ENCODE measurements around the gene AXL.
"Not testable (repeated sequence)": the region's sequence is repeated elsewhere in the genome, so short reads cannot be mapped to it uniquely, and the experiment has no call there.

Gene AXL

DNA sequence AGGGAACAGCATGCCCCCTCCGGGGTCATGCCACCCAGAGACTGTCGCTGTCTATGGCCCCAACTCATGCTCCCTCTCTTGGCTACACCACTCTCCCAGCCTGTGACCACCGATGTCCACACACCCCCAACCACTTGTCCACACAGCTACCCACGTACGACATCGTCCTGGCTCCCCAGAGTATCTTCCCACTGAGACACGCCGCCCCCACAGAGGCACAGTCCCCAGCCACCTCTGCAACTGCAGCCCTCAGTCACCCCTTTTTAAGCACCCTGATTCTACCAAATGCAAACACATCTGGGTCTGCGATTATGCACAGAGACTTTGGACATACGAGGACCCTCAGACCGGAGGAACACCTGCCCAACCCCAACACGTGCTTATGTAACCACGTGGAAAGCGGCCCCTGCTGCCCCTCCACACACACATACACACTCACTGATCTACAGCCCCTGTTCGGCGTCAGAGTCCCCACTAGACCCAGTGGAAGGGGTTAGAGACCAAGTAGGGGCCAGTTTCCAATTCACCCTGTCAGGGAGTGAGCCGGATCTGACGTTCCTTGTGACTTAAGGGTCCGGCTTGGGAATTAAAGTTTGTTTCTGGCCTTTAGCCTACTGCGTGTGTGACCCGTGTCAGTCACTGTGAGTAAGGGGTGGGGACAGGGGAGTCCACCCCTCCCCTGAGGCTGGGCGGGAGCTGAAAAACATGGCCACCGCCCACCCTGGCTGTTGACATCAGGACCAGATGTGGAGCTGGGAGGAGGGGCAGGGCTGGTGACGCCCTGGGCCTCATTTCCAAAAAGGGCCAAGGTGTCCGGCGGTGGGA lies 11.9 kb upstream of the AXL start:
- no peak for DNase-seq

DNA sequence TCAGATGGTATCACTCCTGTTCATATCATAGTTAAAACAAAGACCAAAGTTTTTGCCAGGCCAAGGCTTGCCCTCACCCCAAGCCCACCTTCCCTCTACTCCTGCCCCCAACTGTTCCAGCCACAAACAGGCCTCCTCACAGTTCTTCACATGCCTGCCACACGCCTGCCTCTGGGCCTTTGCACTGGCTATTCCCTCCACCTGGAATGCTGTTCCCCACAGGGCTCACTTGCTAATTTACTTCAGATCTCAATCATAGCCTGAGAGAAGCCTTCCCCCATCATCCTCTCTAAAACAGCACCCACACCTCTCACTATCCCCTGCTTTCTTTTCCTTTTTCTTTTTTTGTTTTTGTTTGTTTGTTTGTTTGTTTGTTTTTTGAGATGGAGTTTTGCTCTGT lies 4.9 kb upstream of the AXL start:
- no peak for DNase-seq

DNA sequence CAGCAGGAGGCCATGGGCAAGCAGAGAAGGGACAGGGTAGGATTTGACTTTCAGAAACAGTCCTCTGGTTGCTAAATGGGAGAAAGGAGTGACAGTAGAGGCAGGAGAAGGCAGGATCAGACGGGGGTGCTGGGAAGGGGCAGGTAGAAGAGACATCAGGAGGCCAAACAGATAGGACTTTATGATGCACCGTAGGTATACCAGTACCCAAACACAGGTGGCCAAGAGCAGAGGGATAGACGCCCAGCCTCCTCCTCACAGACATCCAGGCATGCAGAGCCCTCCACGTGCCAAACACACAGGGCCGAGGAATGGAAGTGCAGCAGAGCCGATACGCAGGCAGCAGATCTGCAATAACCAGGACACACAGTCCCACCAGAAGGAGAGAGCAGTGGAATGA lies 1.3 kb upstream of the AXL start:
- DNase-seq, result no peak

DNA sequence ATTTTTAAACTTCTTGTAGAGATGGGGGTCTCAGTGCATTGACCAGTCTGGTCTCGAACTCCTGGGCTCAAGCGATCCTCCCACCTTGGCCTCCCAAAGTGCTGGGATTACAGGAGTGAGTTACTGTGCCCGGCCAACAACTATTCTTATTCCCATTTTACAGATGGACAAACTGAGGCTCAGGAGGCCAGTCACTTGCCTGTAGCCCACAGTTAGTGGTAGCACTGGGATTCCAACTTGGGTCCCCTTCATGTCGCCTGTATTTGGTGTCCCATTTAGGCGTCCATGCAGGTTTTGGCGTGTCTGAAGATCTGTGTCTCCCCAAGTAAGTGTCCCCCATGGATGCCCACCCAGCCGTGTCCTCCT lies 791 bp upstream of the AXL start:
- no peak for DNase-seq

DNA sequence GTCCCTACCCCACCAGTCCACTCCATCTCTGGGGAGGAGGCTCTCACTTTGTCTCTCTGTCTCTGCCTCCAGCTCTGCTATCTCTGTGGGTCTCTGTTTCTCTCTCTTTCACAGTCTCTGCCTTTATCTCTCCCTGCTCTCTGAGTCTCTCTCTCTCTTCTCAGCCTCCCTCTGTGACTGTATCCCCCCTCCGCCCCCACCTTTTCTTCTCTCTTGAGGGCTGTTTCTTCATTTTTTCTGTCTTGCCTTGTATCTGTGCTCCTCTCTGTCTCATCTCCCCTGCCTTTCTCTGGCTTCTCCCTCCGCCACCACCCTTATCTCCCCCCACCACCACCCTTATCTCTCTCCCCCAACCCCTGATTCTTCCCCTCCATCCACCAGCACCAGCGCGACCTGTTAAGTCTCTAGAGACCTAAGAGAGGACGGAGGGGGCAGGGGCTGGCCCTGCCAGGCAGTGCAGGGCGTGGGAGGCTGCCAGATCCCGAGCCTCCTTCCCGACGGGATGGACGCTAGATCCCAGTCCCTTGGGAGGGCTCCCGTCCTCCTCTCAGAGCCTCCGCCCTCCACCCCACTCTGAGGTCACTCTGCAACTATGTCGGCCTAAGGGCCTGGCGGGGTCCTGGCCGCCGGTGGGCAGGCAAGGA lies 1.0 kb downstream of the AXL start:
- DNase-seq, result no peak

DNA sequence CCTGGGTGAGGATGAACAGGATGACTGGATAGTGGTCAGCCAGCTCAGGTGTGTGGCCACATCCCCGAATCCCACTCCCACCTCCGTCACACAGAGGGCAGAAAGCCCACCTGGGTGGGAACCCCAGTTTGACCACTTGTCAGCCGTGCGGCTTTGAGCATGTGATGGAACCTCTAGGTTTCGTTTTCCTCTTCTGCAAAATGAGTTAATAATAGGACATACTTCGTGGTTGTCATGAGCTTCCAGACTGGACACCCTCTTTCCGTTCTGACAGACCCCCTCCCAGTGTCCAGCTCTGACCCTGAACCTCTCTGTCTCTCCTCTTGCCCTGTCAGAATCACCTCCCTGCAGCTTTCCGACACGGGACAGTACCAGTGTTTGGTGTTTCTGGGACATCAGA lies 1.8 kb downstream of the AXL start:
- no peak for DNase-seq

DNA sequence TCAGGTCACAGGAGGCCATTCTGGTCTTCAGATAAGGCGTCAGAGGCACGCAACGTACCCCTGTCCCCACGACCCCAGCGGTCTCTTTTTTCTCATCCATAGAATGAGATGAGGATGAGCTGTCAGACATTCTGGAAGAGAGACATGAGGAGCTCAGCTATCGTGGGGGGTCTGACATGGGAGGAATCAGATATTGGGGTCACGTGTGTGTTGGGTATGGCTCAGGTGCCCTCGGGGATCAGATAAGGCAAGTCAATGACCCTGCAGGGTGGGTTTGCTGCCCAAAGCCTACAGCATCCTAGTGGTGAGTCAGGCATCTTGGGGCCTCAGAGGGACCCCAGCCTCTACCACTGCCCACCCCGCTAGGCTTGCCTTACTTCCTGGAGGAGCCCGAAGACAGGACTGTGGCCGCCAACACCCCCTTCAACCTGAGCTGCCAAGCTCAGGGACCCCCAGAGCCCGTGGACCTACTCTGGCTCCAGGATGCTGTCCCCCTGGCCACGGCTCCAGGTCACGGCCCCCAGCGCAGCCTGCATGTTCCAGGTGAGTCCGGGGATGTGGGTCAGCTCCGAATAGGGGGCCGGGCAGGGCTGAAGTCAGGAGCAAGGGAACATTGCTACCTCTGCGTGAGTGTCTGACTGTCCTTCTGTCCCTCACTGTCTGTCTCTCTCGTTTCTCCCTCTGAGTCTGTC lies 2.6 kb downstream of the AXL start:
- DNase-seq, result no peak

DNA sequence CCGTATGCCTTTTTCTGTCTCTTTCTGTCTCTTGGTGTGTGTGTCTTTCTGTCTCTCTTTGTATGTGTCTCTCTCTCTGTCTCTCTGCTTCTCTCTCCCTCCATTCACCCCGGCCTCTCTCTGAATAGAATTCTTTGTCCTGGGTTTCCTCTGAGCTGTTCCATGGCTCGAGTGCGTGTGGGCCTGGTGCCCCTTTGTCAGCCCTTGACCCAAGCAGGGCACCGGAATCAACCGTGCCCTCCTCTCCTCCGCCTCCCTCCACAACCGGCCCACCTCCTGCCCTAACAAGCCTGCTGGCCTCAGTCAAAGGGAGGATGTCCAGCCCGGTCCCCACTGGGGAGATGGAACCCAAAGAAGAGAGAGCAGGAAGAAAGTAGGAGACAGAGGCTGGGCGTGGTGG lies 3.2 kb downstream of the AXL start:
- no peak for DNase-seq

DNA sequence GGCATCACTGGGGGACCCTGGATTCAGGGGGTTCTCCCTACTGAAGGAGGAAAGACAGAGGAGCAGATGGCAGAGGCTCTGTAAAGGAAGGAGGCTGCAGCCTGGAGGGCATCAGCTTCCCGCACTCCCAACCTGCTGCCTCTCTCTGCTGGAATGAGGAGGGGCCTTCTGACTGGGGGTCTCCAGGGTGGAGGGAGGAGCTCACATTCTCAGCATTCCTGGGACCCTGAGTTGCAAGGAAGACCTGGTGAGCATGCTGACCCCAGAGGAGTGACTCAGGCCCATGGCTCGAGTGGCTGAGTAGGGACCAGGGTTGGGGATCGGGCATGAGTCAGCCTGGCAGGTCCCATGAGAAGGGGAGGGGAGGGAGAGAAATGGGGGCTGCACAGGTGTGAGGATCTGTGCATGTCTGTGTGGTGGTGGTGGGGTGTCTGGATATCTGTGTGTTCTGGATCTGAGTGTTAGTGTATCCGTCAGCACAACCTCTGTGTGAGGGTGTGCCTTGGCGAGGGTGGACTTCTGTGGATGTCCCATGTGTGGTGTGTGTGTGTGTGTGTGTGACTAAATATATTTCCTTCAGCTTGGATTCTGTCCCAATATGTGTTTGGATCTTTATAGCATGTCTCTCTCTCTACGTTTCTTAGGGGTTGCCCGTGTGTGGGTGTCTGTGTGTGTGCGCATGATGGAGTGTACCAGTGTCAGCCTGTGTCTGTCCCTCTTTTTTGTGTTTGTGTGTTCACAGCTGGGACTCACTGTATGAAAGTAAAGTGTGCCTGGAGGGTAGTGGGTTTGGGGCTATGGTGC lies 4.6 kb downstream of the AXL start:
- no peak for DNase-seq

DNA sequence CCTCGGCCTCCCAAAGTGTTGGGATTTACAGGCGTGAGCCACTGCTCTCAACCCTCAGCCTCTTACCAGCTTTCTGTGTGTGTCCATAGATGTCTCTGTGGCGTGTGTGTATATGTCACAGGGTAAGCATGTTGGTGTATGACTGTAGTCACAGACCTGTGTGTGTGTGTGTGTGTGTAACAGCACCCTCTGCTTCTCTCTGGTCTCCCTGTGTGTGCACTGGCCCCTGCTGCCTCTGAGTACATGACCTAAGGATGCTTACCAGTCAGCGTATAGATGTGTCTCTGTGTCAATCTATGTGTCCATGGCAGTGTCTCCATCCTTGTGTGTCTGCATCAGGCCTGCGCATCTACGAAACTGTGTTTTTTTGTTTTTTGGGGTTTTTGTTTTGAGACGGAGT lies 5.6 kb downstream of the AXL start:
- no peak for DNase-seq

DNA sequence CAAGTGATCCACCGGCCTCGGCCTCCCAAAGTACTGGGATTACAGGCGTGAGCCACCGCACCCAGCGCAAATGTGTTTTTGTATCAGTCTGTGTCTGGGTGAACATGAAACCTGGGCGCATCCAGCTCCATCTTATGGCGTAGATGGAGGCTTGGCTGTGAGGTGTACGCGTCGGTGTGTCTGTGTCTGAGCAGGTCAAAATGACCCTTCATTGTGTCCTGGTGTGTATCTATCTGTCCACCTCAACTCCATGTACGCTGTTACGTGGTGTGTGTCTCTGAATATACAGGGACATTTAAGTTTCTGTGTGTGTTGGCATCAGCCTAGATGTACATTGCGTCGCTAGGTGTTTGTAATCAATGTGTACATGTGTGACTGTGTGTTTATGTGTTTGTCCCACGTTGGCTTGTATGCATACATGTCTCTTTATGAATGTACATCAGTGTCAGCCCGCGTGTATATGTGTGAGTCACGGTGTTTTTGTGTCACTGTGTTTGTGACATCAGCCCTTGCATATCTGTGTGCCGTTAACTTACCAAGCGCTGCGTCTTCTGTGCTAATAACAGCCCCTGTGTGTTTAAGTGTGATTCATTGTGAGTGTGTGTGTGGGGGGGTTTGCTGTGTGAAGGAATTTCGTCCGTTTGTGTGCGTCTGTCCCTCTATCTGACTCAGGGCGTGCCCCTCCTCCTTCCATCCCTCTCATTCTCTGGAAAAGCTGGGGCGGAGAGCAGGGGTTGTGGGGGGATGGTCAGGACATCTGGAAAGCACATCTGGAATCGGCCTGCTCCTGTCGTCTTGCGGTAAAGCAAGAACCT lies 6.4 kb downstream of the AXL start:
- no peak for DNase-seq

DNA sequence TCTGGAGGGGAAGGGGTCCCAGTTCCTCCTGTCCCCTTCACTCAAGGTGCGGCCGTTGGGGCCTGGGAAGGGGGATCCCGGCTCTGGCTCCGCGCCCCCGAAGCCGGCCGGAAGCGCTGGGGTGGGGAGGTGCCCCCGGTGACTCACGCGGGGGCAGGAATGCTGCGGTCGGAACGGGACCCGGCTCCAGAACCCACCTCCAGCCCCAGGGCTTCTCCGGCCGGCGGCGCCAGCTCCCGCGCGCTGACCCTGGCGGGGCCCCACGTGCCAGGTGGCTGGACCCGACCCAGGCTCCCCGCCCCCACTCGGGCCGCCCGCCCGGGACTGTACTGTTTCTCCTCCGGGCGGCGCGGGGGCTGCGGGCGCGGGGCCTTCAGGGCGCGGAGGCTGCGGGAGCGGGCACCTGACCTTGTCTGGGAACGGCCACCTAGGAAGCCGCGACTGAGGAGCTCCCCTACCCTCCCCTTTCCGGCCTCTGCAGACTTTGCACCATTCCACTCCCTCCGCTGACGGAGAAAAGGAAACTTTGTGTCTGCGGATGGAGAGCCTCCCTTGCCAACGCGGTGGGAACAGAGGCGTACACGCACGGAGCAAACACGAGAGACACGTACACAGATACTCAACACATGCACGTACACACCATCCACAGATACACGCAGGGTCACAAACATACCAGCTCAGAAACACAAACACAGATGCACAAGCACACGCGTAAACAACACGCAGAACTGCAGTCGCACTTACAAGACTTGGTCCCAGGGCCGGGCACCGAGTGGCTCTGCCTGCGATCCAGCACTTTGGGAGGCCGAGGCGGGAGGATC lies 7.2 kb downstream of the AXL start:
- DNase-seq, result no peak

DNA sequence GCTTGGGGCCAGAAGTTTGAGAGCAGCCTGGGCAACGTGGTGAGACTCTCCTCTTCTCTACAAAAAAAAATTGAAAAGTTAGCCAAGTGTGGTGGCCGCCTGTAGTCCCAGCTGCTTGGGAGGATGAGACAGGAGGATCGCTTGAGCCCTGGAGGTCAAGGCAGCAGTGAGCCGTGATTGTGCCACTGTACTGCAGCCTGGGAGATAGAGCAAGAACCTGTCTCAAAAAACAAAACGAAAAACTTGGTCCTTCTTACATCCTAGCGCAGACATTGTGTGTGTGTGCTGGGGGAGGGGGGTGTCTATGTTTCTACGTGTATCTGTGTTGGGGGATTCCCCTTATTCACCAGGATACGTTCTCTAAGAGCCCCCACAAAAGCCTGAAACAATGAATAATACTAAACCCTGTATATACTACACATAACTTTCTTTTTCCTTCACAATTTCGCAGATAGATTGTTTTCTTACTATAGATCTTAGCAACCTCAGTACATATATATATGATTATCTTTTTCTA lies 7.9 kb downstream of the AXL start:
- no peak for DNase-seq

DNA sequence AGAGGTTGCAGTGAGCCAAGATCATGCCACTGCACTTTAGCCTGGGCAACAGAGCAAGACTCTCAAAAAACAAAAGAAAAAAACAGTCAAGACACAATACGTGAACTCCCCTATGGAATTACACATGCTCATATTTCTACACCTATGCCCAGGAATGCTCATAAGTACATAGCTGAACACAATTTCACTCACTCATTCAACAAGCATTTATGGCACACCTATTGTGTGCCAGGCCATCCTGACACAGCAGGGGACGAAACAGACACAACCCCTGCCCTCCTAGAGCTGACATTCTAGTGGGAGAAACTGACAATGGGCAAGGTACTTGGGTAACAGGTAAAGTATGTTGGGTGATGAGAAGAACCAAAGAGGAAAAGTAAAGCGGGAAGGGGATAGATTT lies 9.5 kb downstream of the AXL start:
- no peak for DNase-seq

DNA sequence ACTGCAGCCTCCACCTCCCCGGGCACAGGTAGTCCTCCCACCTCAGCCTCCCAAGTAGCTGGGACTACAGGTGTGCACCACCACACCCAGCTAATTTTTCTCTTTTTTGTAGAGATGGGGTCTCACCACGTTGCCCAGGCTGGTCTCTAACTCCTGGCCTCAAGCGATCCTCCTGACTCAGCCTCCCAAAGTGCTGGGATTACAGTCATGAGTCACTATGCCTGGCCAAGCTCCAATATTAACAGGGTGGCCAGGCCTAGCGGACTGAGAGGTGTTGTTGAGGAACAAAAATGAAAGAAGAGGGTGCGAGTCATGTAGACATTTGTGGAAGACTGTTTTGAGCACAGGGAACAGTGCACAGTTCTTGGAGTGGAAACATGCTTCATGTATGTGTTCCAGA lies 10.3 kb downstream of the AXL start:
- DNase-seq, result not testable (repeated sequence)

DNA sequence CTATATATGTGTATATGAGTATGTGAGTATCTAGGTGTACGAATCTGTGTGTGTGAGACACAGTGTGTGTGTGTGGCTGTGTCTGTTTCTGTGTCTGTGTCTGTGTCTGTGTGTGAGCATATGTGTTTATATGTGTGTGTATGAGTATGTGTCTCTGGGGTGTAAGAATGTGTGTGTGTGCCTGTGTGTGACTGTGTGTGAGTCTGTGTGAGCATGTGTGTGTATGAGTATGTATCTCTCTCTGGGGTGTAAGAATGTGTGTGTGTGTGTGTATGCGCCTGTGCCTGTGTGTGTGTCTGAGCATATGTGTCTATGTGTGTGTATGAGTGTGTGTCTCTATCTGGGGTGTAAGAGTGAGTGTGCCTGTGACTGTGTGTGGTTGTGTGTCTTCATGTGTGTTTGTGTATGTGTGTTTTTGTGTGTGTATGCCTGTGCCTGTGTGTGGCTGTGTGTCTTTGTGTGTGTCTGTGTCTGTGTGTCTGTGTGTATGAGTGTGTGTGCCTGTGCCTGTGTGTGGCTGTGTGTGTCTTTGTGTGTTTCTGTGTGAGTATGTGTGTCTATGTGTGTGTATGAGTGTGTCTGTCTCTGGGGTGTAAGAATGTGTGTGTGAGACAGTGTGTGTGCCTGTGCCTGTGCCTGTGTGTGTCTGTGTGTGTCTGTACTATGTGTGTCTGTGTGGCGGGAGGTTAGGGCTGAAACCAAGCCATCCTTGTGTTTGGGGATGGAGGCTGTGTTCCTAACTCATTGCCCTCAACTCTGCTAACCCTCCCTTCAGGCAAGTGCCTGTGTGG lies 11.2 kb downstream of the AXL start:
- DNase-seq, result no peak

DNA sequence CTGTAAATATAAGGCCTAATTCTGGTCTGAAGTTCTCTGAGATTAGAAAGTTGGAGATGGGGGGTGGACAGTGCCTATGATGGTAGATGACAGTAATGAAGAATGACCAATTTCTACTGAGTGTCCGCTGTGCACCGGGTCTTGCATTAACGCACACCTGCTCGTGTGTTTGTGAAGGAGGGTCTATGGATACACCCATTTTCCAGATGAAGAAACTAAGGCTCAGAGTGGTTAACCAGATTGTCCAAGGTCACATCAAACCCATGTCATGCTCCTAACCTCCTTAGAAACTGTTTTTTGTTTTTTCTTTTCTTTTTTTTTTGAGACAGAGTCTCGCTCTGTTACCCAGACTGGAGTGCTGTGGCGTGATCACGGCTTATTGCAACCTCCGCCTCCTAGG lies 13.7 kb downstream of the AXL start:
- DNase-seq, result no peak

DNA sequence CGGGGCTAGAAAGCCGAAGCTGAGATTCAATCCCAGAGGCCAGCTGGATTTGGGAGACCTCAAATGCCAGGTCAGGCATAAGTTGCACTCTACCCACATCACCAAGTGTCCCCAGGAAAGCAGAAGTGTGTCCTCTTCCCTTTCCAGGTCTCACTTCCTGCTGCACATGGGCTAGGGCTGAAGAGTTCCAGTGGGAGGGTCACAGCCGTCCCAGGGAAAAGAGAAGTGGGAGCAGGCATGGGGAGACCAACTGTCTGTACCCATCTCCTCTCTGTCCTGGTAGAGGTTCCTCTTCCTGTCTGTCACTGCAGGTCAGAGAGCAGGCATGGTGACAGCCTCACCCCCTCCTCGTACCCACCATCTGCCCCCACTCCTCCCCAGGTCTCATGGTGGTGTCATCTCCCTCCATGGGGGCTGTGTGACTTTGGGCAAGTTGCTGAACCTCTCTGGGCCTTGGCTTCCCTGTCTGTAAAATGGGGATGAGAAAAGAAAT lies 14.8 kb downstream of the AXL start:
- no peak for DNase-seq

DNA sequence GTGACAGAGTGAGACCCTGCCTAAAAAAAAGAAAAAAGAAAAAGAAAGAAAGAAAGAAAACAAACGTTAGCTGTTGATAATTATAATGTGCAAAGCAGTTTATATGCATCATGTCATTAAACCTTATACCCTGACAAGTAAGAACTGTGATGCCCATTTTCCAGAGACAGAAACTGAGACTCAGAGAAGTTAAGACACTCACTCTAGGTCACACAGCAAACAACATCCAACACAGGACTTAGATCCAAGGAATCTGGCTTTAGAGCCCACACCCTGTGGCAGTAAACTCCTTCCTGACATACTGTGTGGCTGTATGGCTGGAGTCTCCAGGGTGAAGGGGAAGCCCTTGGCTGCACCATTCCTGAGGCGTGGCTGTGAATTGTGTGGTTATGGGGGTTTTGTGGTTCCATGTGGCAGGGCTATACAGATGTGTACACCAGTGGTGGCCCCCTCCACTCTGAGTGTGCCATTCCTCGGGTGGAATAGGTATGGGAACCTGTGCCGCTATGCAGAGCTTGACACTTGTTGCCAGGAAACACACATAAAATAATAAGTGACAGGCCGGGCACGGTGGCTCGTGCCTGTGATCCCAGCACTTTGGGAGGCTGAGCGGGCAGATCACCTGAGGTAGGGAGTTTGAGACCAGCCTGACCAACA lies 15.6 kb downstream of the AXL start:
- DNase-seq, result no peak

DNA sequence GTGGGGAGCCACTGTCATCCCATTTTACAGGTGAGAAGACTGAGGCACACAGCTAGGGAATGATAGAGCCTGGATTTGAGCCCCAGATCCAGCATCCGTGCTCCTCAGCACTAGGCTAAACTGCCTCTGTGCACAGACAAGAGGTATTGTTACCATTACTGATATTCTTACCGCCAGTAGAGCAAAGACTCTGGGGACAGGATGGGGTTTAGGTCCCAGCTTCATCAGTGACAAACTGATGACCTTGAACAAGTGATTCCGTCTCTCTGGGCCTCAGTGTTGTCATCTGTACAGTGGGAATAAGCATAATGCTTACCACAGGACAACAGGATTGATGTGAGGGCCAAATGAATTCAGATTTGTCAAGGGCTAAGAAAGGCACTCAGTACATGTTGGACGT lies 16.5 kb downstream of the AXL start:
- no peak for DNase-seq
